GM23338 (cell line): ENCODE measurements around the gene CCNI2. TPM values are rescaled to one million over a fixed set of nuclear protein-coding genes. Genes with fewer than 3 reads are reported as not detected.

Experiments used
- ATAC-seq: fragments of 200-7000 bp; cut with Tn5 transposase; 3 replicates; pipeline ENCODE4 v1.9.1; 2020
- DNase-seq: peaks from one replicate; pipeline ENCODE4 v3.0.0-alpha.2; 2015; ENCODE audit warnings: low spot score
- H2AFZ ChIP-seq: fragments of 200-600 bp; sonication (generic); 2 replicates; pipeline ENCODE4 v1.8.0; 2016; ENCODE audit warnings: antibody characterized with exemption, mild to moderate bottlenecking, moderate library complexity
- H3F3A ChIP-seq: fragments of 200-600 bp; sonication (generic); replicated peaks from 2 replicates; pipeline ENCODE4 v1.8.0; 2017; ENCODE audit warnings: antibody characterized with exemption, mixed run types, low read depth
- H3K27ac ChIP-seq: fragments of 200-600 bp; sonication (generic); 2 replicates; pipeline ENCODE4 v1.6.1; 2016; ENCODE audit warnings: low read depth
- H3K27me3 ChIP-seq: fragments of 200-600 bp; sonication (generic); 2 replicates; pipeline ENCODE4 v1.8.0; 2016; ENCODE audit warnings: mild to moderate bottlenecking, mixed run types, moderate library complexity; ENCODE audit not compliant: insufficient read depth
- H3K36me3 ChIP-seq: fragments of 200-600 bp; sonication (generic); 2 replicates; pipeline ENCODE4 v1.8.0; 2016; ENCODE audit warnings: mild to moderate bottlenecking; ENCODE audit not compliant: insufficient read depth
- H3K4me1 ChIP-seq: fragments of 200-600 bp; sonication (generic); 2 replicates; pipeline ENCODE4 v1.8.0; 2016; ENCODE audit warnings: mild to moderate bottlenecking, moderate library complexity; ENCODE audit not compliant: insufficient read depth
- H3K4me2 ChIP-seq: fragments of 200-600 bp; sonication (generic); 2 replicates; pipeline ENCODE4 v1.7.1; 2017; ENCODE audit warnings: mixed run types
- H3K4me3 ChIP-seq: fragments of 200-600 bp; sonication (generic); 2 replicates; pipeline ENCODE4 v1.6.1; 2016; ENCODE audit warnings: mixed run types
- H3K79me2 ChIP-seq: fragments of 200-600 bp; sonication (generic); replicated peaks from 2 replicates; pipeline ENCODE4 v1.8.0; 2017; ENCODE audit warnings: mild to moderate bottlenecking; ENCODE audit not compliant: insufficient read depth
- H3K9me2 ChIP-seq: fragments of 200-600 bp; sonication (generic); 2 replicates; pipeline ENCODE4 v1.8.0; 2017; ENCODE audit not compliant: insufficient read depth
- H4K20me1 ChIP-seq: fragments of 200-600 bp; sonication (generic); replicated peaks from 2 replicates; pipeline ENCODE4 v1.8.0; 2017; ENCODE audit warnings: mild to moderate bottlenecking; ENCODE audit not compliant: insufficient read depth
- H3K27ac Mint-ChIP-seq: 2 replicates; pipeline ENCODE4 v1.8.0; 2020; ENCODE audit warnings: inconsistent platforms, mild to moderate bottlenecking, moderate library complexity, mixed read lengths
- H3K27me3 Mint-ChIP-seq: 3 replicates; pipeline ENCODE4 v1.8.0; 2022; ENCODE audit warnings: low read depth, mild to moderate bottlenecking, moderate library complexity, mixed read lengths, inconsistent platforms; ENCODE audit not compliant: insufficient read depth, poor library complexity
- H3K36me3 Mint-ChIP-seq: 3 replicates; pipeline ENCODE4 v1.8.0; 2021; ENCODE audit warnings: low read depth, mild to moderate bottlenecking, inconsistent platforms, moderate library complexity, mixed read lengths
- H3K4me1 Mint-ChIP-seq: 3 replicates; pipeline ENCODE4 v1.8.0; 2020; ENCODE audit warnings: mild to moderate bottlenecking, inconsistent platforms, mixed read lengths
- H3K4me3 Mint-ChIP-seq: 3 replicates; pipeline ENCODE4 v1.8.0; 2021; ENCODE audit warnings: moderate library complexity, mild to moderate bottlenecking, inconsistent platforms, mixed read lengths
- H3K9me3 Mint-ChIP-seq: 3 replicates; pipeline ENCODE4 v1.8.0; 2020; ENCODE audit warnings: moderate library complexity, mild to moderate bottlenecking, inconsistent platforms, mixed read lengths
- CREB1 ChIP-seq: fragments of 250-450 bp; sonication (Bioruptor Pico); IDR thresholded peaks from 2 replicates; pipeline ENCODE4 v1.5.0; 2020; ENCODE audit warnings: low read depth, mild to moderate bottlenecking, moderate library complexity
- CTCF ChIP-seq, 2 experiments: fragments of 200-600 bp in 1 of 2; sonication (generic) in 1 of 2; conservative IDR thresholded peaks; 2 replicates each; pipeline versions ENCODE4 v1.5.1 to v1.6.1; 2016 to 2017; ENCODE audit warnings: antibody characterized with exemption in 2 of 2, low read depth in 2 of 2, mild to moderate bottlenecking in 2 of 2, moderate library complexity in 1 of 2
- EZH2 ChIP-seq: fragments of 200-600 bp; sonication (generic); IDR thresholded peaks from one replicate; pipeline ENCODE4 v1.8.0; 2017; ENCODE audit warnings: antibody characterized with exemption, mild to moderate bottlenecking, low read depth; ENCODE audit not compliant: unreplicated experiment
- NANOG ChIP-seq: IDR thresholded peaks from 2 replicates; pipeline ENCODE4 v1.6.1; 2016; ENCODE audit warnings: antibody characterized with exemption, borderline replicate concordance
- POLR2AphosphoS5 ChIP-seq: IDR thresholded peaks from 2 replicates; pipeline ENCODE4 v1.6.1; 2016; ENCODE audit warnings: antibody characterized with exemption, low read depth
- REST ChIP-seq: IDR thresholded peaks from one replicate; pipeline ENCODE4 v1.6.1; 2018; ENCODE audit warnings: antibody characterized with exemption; ENCODE audit not compliant: unreplicated experiment
- STAT1 ChIP-seq: IDR thresholded peaks from one replicate; pipeline ENCODE4 v1.6.1; 2016; ENCODE audit warnings: antibody characterized with exemption; ENCODE audit not compliant: unreplicated experiment
- ZNF114 ChIP-seq: fragments of 250-450 bp; sonication (Bioruptor Pico); IDR thresholded peaks from 2 replicates; pipeline ENCODE4 v1.5.0; 2020; ENCODE audit warnings: mild to moderate bottlenecking, moderate library complexity
- ZNF462 ChIP-seq: fragments of 250-450 bp; sonication (Bioruptor Pico); IDR thresholded peaks from 2 replicates; pipeline ENCODE4 v1.5.0; 2020; ENCODE audit warnings: mild to moderate bottlenecking, moderate library complexity
- polyA plus RNA-seq: library from polyadenylated mRNA; unstranded; fragments of >200 nt; fragmentation: Nextera tagmentation; extraction: Ambion mirVana; gene quantifications from 2 replicates; pipeline ENCODE4 v1.2.1, GENCODE V29; 2016
- total RNA-seq: library from RNA; depleted of rRNA; stranded (reverse); fragments of >200 nt; shearing (Covaris generic); gene quantifications from 2 replicates; pipeline ENCODE4 v1.2.3, GENCODE V29; 2014

The CCNI2 gene
- total and polyA plus RNA-seq, 2 experiments from 2014 or later = 0.55 to 2.5 TPM

GRCh38 chr5:132773114-132773513 lies 25.9 kb downstream of the CCNI2 start:
- DNase-seq (no peak), ATAC-seq (no peak)
- H3K79me2 ChIP-seq = peaks cover 4% of the 10 kb centered on the region; the same call in 1 of the 2 replicates
- Mint-ChIP-seq H3K27ac (no peak overlapping the region), H3K4me1 (peaks cover 30% of the 10 kb centered on the region), H3K4me3 (no peak overlapping the region), H3K36me3 (no peaks in the 10 kb centered on the region; the same call in 2 of the 3 replicates), H3K9me3 (no peaks in the 10 kb centered on the region), H3K27me3 (peaks cover 25% of the 10 kb centered on the region)
- peaks cover 26% of the 10 kb centered on the region for H3K27me3 ChIP-seq
- no peaks in the 10 kb centered on the region for H3K36me3 ChIP-seq
- 0 out of 2 replicates have a peak, but pooled peaks cover 4% of the 10 kb centered on the region for H4K20me1 ChIP-seq
- no peak overlapping the region for H2AFZ ChIP-seq
- peaks cover 2% of the 10 kb centered on the region; the same call in 1 of the 2 replicates for H3K9me2 ChIP-seq
- no peaks in the 10 kb centered on the region for H3F3A ChIP-seq
- H3K4me3 ChIP-seq = no peak overlapping the region
- no peak overlapping the region for H3K27ac ChIP-seq
- no peak overlapping the region for H3K4me2 ChIP-seq
- H3K4me1 ChIP-seq = peaks cover 21% of the 10 kb centered on the region
- TF ChIP-seq ZNF114 (CRISPR knock-in tag) (no peak), EZH2 (no peak)

GRCh38 chr5:132773601-132774355 lies 26.6 kb downstream of the CCNI2 start:
- H3K79me2 ChIP-seq = peaks cover 4% of the 10 kb centered on the region; the same call in 1 of the 2 replicates
- no peak for TF ChIP-seq ZNF114 (CRISPR knock-in tag)
- TF ChIP-seq STAT1 = no peak
- TF ChIP-seq REST = no peak
- no peak for TF ChIP-seq CREB1 (CRISPR knock-in tag)
- TF ChIP-seq CTCF (conservative IDR thresholded peaks at IDR 0.05; ENCODE audit: low read depth in 2 of 2) = no peak
- TF ChIP-seq EZH2 = no peak
- no peak for TF ChIP-seq ZNF462
- no peak for TF ChIP-seq NANOG
- no peak for TF ChIP-seq POLR2AphosphoS5

More at GRCh38 chr5:132773601-132774355, 26.6 kb downstream of the CCNI2 start:
- Histone ChIP-seq H3K36me3 (no peaks in the 10 kb centered on the region), H3K4me1 (peaks cover 25% of the 10 kb centered on the region), H3F3A (no peaks in the 10 kb centered on the region), H3K4me2 (no peak overlapping the region), H3K4me3 (no peak overlapping the region), H2AFZ (no peak overlapping the region), H4K20me1 (0 out of 2 replicates have a peak, but pooled peaks cover 4% of the 10 kb centered on the region), H3K27ac (no peak overlapping the region), H3K9me2 (peaks cover 2% of the 10 kb centered on the region; the same call in 1 of the 2 replicates), H3K27me3 (peaks cover 32% of the 10 kb centered on the region)
- Mint-ChIP-seq H3K27me3 (peaks cover 27% of the 10 kb centered on the region), H3K4me1 (peaks cover 34% of the 10 kb centered on the region), H3K27ac (no peak overlapping the region), H3K36me3 (no peaks in the 10 kb centered on the region; the same call in 2 of the 3 replicates), H3K9me3 (no peaks in the 10 kb centered on the region), H3K4me3 (no peak overlapping the region)
- ATAC-seq = no peak
- no peak for DNase-seq
